Chondrocyte (in vitro differentiated cells): ENCODE results near the gene TM9SF4. TPM values are rescaled to one million over a fixed set of nuclear protein-coding genes. Genes with fewer than 3 reads are reported as not detected.

Experiments used
- DNase-seq: peaks from one replicate; pipeline ENCODE4 v3.0.0; 2021; ENCODE audit warnings: mixed read lengths, low spot score
- H3K27ac Mint-ChIP-seq: one replicate; pipeline ENCODE4 v1.8.0; 2021; ENCODE audit warnings: mild to moderate bottlenecking, moderate library complexity, mixed read lengths; ENCODE audit not compliant: unreplicated experiment
- H3K27me3 Mint-ChIP-seq: 2 replicates; pipeline ENCODE4 v1.8.0; 2021; ENCODE audit warnings: low read depth, mixed read lengths
- H3K36me3 Mint-ChIP-seq: 2 replicates; pipeline ENCODE4 v1.8.0; 2021; ENCODE audit warnings: low read depth, mixed read lengths
- H3K4me1 Mint-ChIP-seq: 2 replicates; pipeline ENCODE4 v1.8.0; 2021; ENCODE audit warnings: low read depth, mild to moderate bottlenecking, mixed read lengths
- H3K4me3 Mint-ChIP-seq: one replicate; pipeline ENCODE4 v1.8.0; 2021; ENCODE audit warnings: mild to moderate bottlenecking, moderate library complexity, mixed read lengths; ENCODE audit not compliant: unreplicated experiment
- H3K9me3 Mint-ChIP-seq: 2 replicates; pipeline ENCODE4 v1.8.0; 2021; ENCODE audit warnings: low read depth, mixed read lengths
- CTCF ChIP-seq: fragments of 200-600 bp; sonication (generic); IDR thresholded peaks from 2 replicates; pipeline ENCODE4 v1.5.0; 2021; ENCODE audit warnings: antibody characterized with exemption, mild to moderate bottlenecking, moderate library complexity
- total RNA-seq: library from RNA; stranded (reverse); gene quantifications from 3 replicates; pipeline ENCODE4 v1.2.1, GENCODE V29; 2021

The TM9SF4 gene
- total RNA-seq, 1 donor from 2014 or later, result 83.7 TPM

DNA sequence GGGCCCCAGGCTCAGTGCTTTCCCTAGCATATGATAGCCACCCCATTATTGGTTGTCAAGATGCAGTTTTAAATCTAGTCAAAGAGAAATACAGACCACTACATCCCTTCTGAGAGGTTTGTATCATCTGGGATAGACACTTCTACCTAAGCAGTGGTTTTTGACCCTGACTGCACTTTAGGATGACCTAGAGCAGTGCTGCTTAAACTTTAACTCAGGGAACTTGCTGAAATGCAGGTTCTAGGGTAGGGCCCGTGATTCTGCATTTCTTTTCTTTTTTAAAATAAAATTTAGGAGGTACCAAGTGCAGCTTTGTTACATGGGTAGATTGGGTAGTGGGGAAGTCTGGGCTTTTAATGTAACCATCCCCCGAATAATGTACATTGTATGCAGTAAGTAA is 18.7 kb downstream of the TM9SF4 start:
- Mint-ChIP-seq H3K9me3 (no peaks in the 10 kb centered on the region), H3K27me3 (no peaks in the 10 kb centered on the region), H3K4me3 (no peak overlapping the region)

DNA sequence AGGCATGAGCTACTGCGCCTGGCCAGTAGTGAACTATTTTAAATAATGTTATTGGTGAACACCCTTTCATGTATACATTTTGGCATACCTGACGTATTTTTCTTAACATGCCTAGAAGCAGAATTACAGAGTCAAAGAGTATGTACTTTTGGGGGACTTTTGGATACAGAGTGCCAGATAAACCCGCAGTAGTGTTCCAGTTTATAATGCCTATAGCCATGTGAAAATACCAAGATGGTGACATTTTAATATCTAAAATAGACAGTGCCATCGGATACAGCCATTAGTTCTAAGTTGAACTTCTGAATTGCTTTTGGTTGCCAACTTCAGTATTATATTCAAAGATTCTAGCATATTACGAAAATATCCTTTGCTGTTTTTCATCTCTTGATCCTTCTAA is 20.3 kb downstream of the TM9SF4 start:
- Mint-ChIP-seq H3K9me3 (no peaks in the 10 kb centered on the region), H3K27me3 (no peaks in the 10 kb centered on the region), H3K4me1 (peaks cover 10% of the 10 kb centered on the region), H3K4me3 (no peak overlapping the region), H3K36me3 (peaks cover 10% of the 10 kb centered on the region), H3K27ac (no peak overlapping the region)
- TF ChIP-seq CTCF, result no peak
- DNase-seq, result no peak

More for the DNA sequence above, 18.7 kb downstream of the TM9SF4 start:
- no peak for DNase-seq
- Mint-ChIP-seq H3K36me3 (peaks cover 10% of the 10 kb centered on the region), H3K27ac (no peak overlapping the region), H3K4me1 (peaks cover 10% of the 10 kb centered on the region)
- TF ChIP-seq CTCF, result no peak

GRCh38 chr20:32130352-32130751 is 20.8 kb downstream of the TM9SF4 start:
- no peak overlapping the region for H3K27ac Mint-ChIP-seq
- DNase-seq, result no peak
- no peaks in the 10 kb centered on the region for H3K9me3 Mint-ChIP-seq
- no peak overlapping the region for H3K4me3 Mint-ChIP-seq
- H3K36me3 Mint-ChIP-seq, result peaks cover 7% of the 10 kb centered on the region
- no peaks in the 10 kb centered on the region for H3K27me3 Mint-ChIP-seq
- H3K4me1 Mint-ChIP-seq, result peaks cover 13% of the 10 kb centered on the region
- no peak for TF ChIP-seq CTCF

DNA sequence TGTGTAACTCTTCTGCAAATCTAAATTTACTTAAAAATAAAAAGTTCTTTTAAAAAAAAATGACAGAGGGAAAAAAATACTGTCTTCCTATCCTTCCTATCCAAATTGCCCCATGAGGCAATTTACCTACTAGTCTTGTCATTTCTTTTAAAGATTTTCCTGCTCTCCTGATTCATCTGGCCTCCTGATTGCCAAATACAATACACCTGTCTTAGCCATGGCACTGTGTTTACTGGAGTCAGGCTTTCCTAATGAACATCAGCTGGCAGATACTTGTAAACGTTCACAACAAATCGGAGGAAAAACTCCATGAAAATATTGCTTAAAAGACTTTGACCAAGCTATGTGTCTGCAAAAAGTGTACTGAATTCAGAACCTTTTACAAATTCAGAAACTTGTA is 21.5 kb downstream of the TM9SF4 start:
- TF ChIP-seq CTCF, result no peak

GRCh38 chr20:32132911-32133549 is 23.5 kb downstream of the TM9SF4 start:
- no peaks in the 10 kb centered on the region for H3K27me3 Mint-ChIP-seq
- peaks cover 21% of the 10 kb centered on the region for H3K4me1 Mint-ChIP-seq
- DNase-seq, result no peak
- peaks cover 16% of the 10 kb centered on the region for H3K36me3 Mint-ChIP-seq
- no peaks in the 10 kb centered on the region for H3K9me3 Mint-ChIP-seq
- H3K27ac Mint-ChIP-seq, result no peak overlapping the region
- no peak overlapping the region for H3K4me3 Mint-ChIP-seq
- no peak for TF ChIP-seq CTCF

More for the DNA sequence above, 21.5 kb downstream of the TM9SF4 start:
- Mint-ChIP-seq H3K9me3 (no peaks in the 10 kb centered on the region), H3K27ac (no peak overlapping the region), H3K4me1 (peaks cover 19% of the 10 kb centered on the region), H3K36me3 (peaks cover 7% of the 10 kb centered on the region), H3K4me3 (no peak overlapping the region), H3K27me3 (no peaks in the 10 kb centered on the region)
- DNase-seq, result no peak
